HepG2 (cell line): ENCODE measurements around the gene PKMYT1. TPM values are rescaled to one million over a fixed set of nuclear protein-coding genes. Genes with fewer than 3 reads are reported as not detected.

Experiments
- ARHGAP35 ChIP-seq: sonication (generic); formaldehyde crosslinking; IDR thresholded peaks from 2 replicates; pipeline ENCODE4 v1.9.0; 2022; ENCODE audit warnings: mild to moderate bottlenecking, inconsistent platforms, moderate library complexity, missing genetic modification reagents, borderline replicate concordance
- ATF7-NPFF ChIP-seq: sonication (generic); formaldehyde crosslinking; IDR thresholded peaks from 2 replicates; pipeline ENCODE4 v1.8.1; 2023; ENCODE audit warnings: mild to moderate bottlenecking, low read depth, missing genetic modification reagents, moderate library complexity
- HNRNPLL ChIP-seq: fragments of 200-400 bp; formaldehyde crosslinking; IDR thresholded peaks from 2 replicates; pipeline ENCODE4 v1.6.1; 2017; ENCODE audit warnings: mild to moderate bottlenecking, low read depth, low read length; ENCODE audit not compliant: poor library complexity, severe bottlenecking
- IKZF1 ChIP-seq: fragments of 450-650 bp; IDR thresholded peaks from 2 replicates; pipeline ENCODE4 v1.7.1; 2016
- IKZF5 ChIP-seq: IDR thresholded peaks from 2 replicates; pipeline ENCODE4 v1.6.1; 2018; ENCODE audit warnings: missing genetic modification reagents, mild to moderate bottlenecking, missing compliant biosample characterization
- NBN ChIP-seq: fragments of 450-650 bp; conservative IDR thresholded peaks from 2 replicates; pipeline ENCODE4 v1.6.1; 2017
- NFKB2 ChIP-seq: sonication (generic); formaldehyde crosslinking; IDR thresholded peaks from 2 replicates; pipeline ENCODE4 v1.4.0; 2020; ENCODE audit warnings: missing genetic modification reagents, borderline replicate concordance
- NRL ChIP-seq: sonication (generic); formaldehyde crosslinking; IDR thresholded peaks from 2 replicates; pipeline ENCODE4 v1.5.0; 2020; ENCODE audit warnings: missing genetic modification reagents, mild to moderate bottlenecking, moderate library complexity, borderline replicate concordance
- ONECUT2 ChIP-seq: sonication (generic); formaldehyde crosslinking; IDR thresholded peaks from 2 replicates; pipeline ENCODE4 v1.4.0; 2020; ENCODE audit warnings: missing genetic modification reagents
- PPARG ChIP-seq: conservative IDR thresholded peaks from 2 replicates; pipeline ENCODE4 v1.6.1; 2016; ENCODE audit warnings: missing biosample characterization, missing genetic modification reagents
- TBP ChIP-seq: sonication (generic); formaldehyde crosslinking; IDR thresholded peaks from 2 replicates; pipeline ENCODE4 v1.5.0; 2020; ENCODE audit warnings: missing genetic modification reagents
- TFAP4 ChIP-seq: sonication (generic); IDR thresholded peaks from 2 replicates; pipeline ENCODE4 v1.6.1; 2016; ENCODE audit warnings: low read depth, borderline replicate concordance
- THAP11 ChIP-seq: IDR thresholded peaks from 2 replicates; pipeline ENCODE4 v1.6.1; 2016; ENCODE audit warnings: missing biosample characterization, missing genetic modification reagents
- ZBTB34 ChIP-seq: sonication (generic); formaldehyde crosslinking; IDR thresholded peaks from 2 replicates; pipeline ENCODE4 v1.8.0; 2022; ENCODE audit warnings: mild to moderate bottlenecking, missing genetic modification reagents
- ZFP36L1 ChIP-seq: sonication (generic); formaldehyde crosslinking; IDR thresholded peaks from 2 replicates; pipeline ENCODE4 v1.8.0; 2022; ENCODE audit warnings: mild to moderate bottlenecking, missing genetic modification reagents, moderate library complexity
- ZNF12 ChIP-seq: sonication (generic); formaldehyde crosslinking; IDR thresholded peaks from 2 replicates; pipeline ENCODE4 v1.5.0; 2020; ENCODE audit warnings: missing genetic modification reagents
- ZNF251 ChIP-seq: sonication (generic); formaldehyde crosslinking; IDR thresholded peaks from 2 replicates; pipeline ENCODE4 v1.9.0; 2021; ENCODE audit warnings: mild to moderate bottlenecking, missing genetic modification reagents
- ZNF276 ChIP-seq: sonication (generic); formaldehyde crosslinking; IDR thresholded peaks from 2 replicates; pipeline ENCODE4 v1.4.0; 2020; ENCODE audit warnings: mild to moderate bottlenecking, low read depth, missing genetic modification reagents
- ZNF513 ChIP-seq: sonication (generic); formaldehyde crosslinking; conservative IDR thresholded peaks from 2 replicates; pipeline ENCODE4 v1.5.0; 2020; ENCODE audit warnings: missing genetic modification reagents
- ZNF619 ChIP-seq: sonication (generic); formaldehyde crosslinking; IDR thresholded peaks from 2 replicates; pipeline ENCODE4 v1.4.0; 2020; ENCODE audit warnings: mild to moderate bottlenecking, missing genetic modification reagents
- polyA plus RNA-seq, 8 experiments: library from polyadenylated mRNA; depleted of rRNA in 3 of 8; stranded (reverse) in 7 of 8; unstranded in 1 of 8; fragments of >200 nt; fragmentation: Illumina TruSeq in 4 of 8; extraction: Trizol in 4 of 8; gene quantifications; 2 replicates each; pipeline versions ENCODE4 v1.2.1 to v1.2.3, GENCODE V29; 2011 to 2016; ENCODE audit warnings: low read depth in 4 of 8, missing spikeins in 1 of 8, mixed read lengths in 1 of 8; ENCODE audit not compliant: insufficient read depth in 1 of 8
- total RNA-seq, 5 experiments: library from RNA; depleted of rRNA; stranded (reverse); fragments of >200 nt; fragmentation: Illumina TruSeq; extraction: Trizol; gene quantifications; 2 replicates each; pipeline ENCODE4 v1.2.3, GENCODE V29; 2016; ENCODE audit warnings: low read depth in 1 of 5

The PKMYT1 gene
- total and polyA plus RNA-seq, 2 of the 13 experiments (the other 11 are each of a cell fraction or from before 2014, with no cell fraction given): 7.0 to 27.8 TPM

GRCh38 chr16:3020247-3020603 lies 40.0 kb upstream of the PKMYT1 start, which contains the start of gene TNFRSF12A (continued):
- no peak for TF ChIP-seq ZNF513 (CRISPR knock-in tag)
- TF ChIP-seq NBN: no peak
- no peak for TF ChIP-seq ONECUT2 (CRISPR knock-in tag)
- no peak for TF ChIP-seq ZNF276 (CRISPR knock-in tag)
- TF ChIP-seq ZNF12: no peak
- TF ChIP-seq IKZF5 (CRISPR knock-in tag): no peak
- TF ChIP-seq PPARG (CRISPR knock-in tag): no peak
- TF ChIP-seq IKZF1: no peak
- no peak for TF ChIP-seq TFAP4
- no peak for TF ChIP-seq TBP (CRISPR knock-in tag)
- TF ChIP-seq NFKB2: no peak
- TF ChIP-seq ZNF619: peak; percentile 56; the same call in 1 of the 2 replicates
- TF ChIP-seq THAP11 (CRISPR knock-in tag): no peak
- peak; percentile 77 for TF ChIP-seq HNRNPLL
- peak; percentile 29; the same call in 1 of the 2 replicates for TF ChIP-seq ATF7-NPFF (CRISPR knock-in tag)
- TF ChIP-seq ZNF251 (CRISPR knock-in tag): no peak
- no peak; the same call in 1 of the 2 replicates for TF ChIP-seq ARHGAP35 (CRISPR knock-in tag)
- no peak for TF ChIP-seq NRL (CRISPR knock-in tag)
- TF ChIP-seq ZBTB34 (CRISPR knock-in tag): no peak
- no peak for TF ChIP-seq ZFP36L1 (CRISPR knock-in tag)
